ENCODE results near the gene BTF3. TPM values are rescaled to one million over a fixed set of nuclear protein-coding genes. Genes with fewer than 3 reads are reported as not detected.

The BTF3 gene
- 578 and 664 TPM in 2 replicates for total RNA-seq (ENCODE audit: low replicate concordance)
- long read RNA-seq, transcript BTF3-201 (6 exons, 897 nt), result major isoform, 714 of 734 reads
- long read RNA-seq, partial matches to known transcripts, result 8 of 734 reads
- long read RNA-seq, other reads (novel, unspliced or antisense), result 8 of 734 reads

DNA sequence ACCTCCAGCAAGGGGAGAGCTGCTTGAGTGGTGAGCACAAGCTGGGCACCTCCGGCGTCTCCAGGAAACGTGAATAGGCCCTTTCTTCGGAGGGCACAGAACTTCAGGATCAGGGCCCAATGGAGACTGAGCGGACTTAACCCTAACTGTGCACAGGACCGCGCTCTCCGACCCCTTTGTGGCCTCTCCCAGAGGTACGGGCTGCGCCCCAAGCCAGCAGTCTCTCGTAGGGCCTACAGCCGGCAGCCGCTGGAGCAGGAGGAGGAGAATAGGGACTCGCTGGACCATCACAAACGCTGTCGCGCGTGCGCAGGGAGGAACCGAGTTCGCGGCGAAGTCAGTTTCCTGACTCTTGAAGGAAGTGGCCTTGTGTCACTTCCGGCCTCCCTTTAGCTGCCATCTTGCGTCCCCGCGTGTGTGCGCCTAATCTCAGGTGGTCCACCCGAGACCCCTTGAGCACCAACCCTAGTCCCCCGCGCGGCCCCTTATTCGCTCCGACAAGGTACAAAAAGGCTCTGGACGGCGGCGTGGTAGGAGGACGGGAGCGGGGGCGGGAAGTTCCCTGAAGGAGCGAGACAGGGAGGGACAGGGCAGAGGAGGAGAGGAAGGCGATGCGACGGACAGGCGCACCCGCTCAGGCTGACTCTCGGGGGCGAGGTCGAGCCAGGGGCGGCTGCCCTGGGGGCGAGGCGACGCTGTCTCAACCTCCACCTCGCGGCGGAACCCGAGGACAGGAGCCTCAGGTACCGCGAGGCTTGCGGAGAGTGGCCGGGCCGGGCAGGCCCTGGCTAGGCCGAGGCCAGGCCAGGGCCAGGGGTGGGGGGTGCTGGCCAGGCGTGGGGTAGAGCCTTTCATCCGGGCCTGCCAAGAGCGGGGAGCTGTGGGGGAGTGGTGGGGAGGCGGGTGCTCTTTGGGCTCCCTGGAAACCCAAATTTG lies at the start of gene BTF3:
Gene BTF3, plus strand, starts transcription at position 386 of the 936 bp plus-strand sequence. Its CDS starts 226 bp downstream, at position 612.
- Mint-ChIP-seq H3K27me3 (peaks cover 3% of the 10 kb centered on the region), H3K27ac (peak within 1 kb of the TSS; percentile 98), H3K9me3 (peaks cover 5% of the 10 kb centered on the region), H3K4me3 (peak within 1 kb of the TSS; percentile 99), H3K4me1 (ENCODE audit: unreplicated experiment) (peaks cover 28% of the 10 kb centered on the region), H3K36me3 (peaks cover 21% of the 10 kb centered on the region)
- TF ChIP-seq, protein P1, sequence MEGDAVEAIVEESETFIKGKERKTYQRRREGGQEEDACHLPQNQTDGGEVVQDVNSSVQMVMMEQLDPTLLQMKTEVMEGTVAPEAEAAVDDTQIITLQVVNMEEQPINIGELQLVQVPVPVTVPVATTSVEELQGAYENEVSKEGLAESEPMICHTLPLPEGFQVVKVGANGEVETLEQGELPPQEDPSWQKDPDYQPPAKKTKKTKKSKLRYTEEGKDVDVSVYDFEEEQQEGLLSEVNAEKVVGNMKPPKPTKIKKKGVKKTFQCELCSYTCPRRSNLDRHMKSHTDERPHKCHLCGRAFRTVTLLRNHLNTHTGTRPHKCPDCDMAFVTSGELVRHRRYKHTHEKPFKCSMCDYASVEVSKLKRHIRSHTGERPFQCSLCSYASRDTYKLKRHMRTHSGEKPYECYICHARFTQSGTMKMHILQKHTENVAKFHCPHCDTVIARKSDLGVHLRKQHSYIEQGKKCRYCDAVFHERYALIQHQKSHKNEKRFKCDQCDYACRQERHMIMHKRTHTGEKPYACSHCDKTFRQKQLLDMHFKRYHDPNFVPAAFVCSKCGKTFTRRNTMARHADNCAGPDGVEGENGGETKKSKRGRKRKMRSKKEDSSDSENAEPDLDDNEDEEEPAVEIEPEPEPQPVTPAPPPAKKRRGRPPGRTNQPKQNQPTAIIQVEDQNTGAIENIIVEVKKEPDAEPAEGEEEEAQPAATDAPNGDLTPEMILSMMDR (conservative IDR thresholded peaks at IDR 0.05), result no peak
- DNase-seq (ENCODE audit: extremely low spot score, unreplicated experiment), result peak; percentile 95

- Mint-ChIP-seq H3K27ac (peak within 1 kb of the TSS; percentile 64), H3K36me3 (peaks cover 5% of the 10 kb centered on the region), H3K27me3 (peaks cover 89% of the 10 kb centered on the region), H3K4me3 (peak within 1 kb of the TSS; percentile 90), H3K9me3 (no peaks in the 10 kb centered on the region), H3K4me1 (ENCODE audit: unreplicated experiment) (peaks cover 18% of the 10 kb centered on the region)
- DNase-seq (ENCODE audit: extremely low spot score, unreplicated experiment), result peak; percentile 82
- TF ChIP-seq, protein P1 (conservative IDR thresholded peaks at IDR 0.05), result peak; percentile 6
These were observed 49.6 kb upstream of the BTF3 start, which contains the start of gene FOXD1 for GRCh38 chr5:73448463-73449136. Gene FOXD1 (minus strand): TSS chr5:73448777. CDS start chr5:73448362, 415 bp downstream.

DNA sequence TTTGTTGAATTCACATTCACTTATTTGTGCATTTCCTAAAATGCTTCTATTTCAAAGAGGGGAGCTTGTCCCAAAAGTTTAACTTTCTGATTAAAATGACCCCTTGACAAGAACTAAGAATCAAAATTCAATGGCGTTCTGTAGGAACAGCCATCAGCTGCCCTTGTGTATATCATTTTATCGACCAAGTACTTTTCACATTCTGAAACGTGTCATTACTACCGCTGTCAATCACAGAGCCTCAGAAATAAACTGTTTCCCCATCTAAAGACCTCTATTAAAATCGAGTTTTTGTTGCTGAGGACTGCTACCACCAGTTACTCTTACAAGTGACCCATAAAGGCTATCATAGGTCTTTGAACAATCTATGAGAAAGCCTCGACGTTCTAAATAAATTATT lies 48.1 kb upstream of the BTF3 start:
- Mint-ChIP-seq H3K4me3 (peak overlapping the region; percentile 84), H3K27me3 (peaks cover 87% of the 10 kb centered on the region), H3K9me3 (no peaks in the 10 kb centered on the region), H3K27ac (no peak overlapping the region), H3K36me3 (no peaks in the 10 kb centered on the region), H3K4me1 (ENCODE audit: unreplicated experiment) (peaks cover 12% of the 10 kb centered on the region)
- no peak for DNase-seq (ENCODE audit: extremely low spot score, unreplicated experiment)
- TF ChIP-seq, protein P1 (conservative IDR thresholded peaks at IDR 0.05), result no peak

GRCh38 chr5:73450672-73451223 lies 47.5 kb upstream of the BTF3 start:
- H3K36me3 Mint-ChIP-seq, result no peaks in the 10 kb centered on the region
- peaks cover 86% of the 10 kb centered on the region for H3K27me3 Mint-ChIP-seq
- no peaks in the 10 kb centered on the region for H3K9me3 Mint-ChIP-seq
- H3K4me1 Mint-ChIP-seq (ENCODE audit: unreplicated experiment), result peaks cover 12% of the 10 kb centered on the region
- H3K4me3 Mint-ChIP-seq, result peak overlapping the region; percentile 84
- TF ChIP-seq, protein P1 (conservative IDR thresholded peaks at IDR 0.05), result no peak
- peak overlapping the region; percentile 58 for H3K27ac Mint-ChIP-seq
- DNase-seq (ENCODE audit: extremely low spot score, unreplicated experiment), result no peak

Data from type B pancreatic cell (in vitro differentiated cells).